Superior temporal gyrus (tissue), 1 donor: ENCODE data around the gene SLAMF1.
"Not testable (repeated sequence)": the region's sequence is repeated elsewhere in the genome, so short reads cannot be mapped to it uniquely, and the experiment has no call there.

Source experiments
- DNase-seq: peaks from one replicate; pipeline ENCODE4 v3.0.0-alpha.2; 2016; ENCODE audit errors: extremely low spot score

Gene SLAMF1

DNA sequence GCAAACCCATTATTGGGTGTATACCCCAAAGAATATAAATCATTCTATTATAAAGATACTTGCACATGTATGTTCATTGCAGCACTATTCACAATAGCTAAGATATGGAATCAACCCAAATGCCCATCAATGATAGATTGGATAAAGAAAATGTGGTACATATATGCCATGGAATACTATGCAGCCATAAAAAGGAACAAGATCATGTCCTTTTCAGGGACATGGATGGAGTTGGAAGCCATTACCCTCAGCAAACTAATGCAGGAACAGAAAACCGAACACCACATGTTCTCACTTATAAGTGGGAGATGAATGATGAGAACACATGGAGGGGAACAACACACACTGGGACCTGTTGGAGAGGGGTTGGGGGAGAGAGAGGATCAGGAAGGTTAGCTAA, 83.6 kb downstream of the SLAMF1 start:
- not testable (repeated sequence) for DNase-seq

DNA sequence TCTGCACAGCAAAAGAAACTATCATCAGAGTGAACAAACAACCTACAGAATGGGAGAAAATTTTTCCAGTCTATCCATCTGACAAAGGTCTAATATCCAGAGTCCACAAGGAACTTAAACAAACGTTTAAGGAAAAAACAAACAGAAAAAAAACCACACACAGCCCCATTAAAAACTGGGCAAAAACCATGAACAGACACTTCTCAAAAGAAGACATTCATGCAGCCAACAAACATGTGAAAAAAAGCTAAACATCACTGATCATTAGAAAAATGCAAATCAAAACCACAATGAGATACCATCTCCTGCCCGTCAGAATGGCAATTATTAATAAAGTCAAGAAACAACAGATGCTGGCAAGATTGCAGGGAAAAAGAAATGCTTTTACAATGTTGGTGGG, 84.1 kb downstream of the SLAMF1 start:
- not testable (repeated sequence) for DNase-seq

DNA sequence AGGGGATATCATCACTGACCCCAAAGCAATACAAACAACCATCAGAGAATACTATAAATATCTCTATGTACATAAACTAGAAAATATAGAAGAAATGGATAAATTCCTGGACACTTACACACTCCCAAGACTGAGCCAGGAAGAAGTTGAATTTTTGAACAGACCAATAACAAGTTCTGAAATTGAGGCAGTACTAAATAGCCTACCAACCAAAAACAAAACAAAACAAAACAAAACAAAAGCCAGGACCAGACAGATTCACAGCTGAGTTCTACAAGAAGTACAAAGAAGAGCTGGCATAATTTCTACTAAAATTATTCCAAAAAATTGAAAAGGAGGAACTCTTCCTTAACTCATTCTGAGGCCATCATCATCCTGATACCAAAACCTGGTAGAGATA, 86.0 kb downstream of the SLAMF1 start:
- DNase-seq: no peak

DNA sequence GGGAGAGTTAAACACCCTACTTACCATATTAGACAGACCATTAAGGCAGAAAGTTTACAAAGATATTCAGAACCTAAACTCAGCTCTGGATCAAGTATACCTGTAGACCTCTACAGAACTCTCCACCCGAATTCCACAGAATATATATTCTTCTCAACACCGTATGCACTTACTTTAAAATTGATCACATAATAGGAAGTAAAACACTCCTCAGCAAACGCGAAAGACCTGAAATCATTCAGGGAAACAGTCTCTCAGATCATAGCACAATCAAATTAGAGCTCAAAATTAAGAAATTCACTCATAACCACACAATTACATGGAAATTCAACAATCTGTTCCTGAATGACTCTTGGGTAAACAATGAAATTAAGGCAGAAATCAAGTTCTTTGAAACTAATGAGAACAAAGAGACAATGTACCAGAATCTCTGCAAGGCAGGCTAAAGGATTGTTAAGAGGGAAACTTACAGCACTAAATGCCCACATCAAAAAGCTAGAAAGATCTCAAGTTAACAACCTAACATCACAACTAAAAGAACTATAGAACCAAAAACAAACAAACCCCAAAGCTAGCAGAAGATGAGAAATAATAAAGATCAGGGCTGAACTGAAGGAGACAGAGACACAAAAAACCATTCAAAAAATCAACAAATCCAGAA, 86.7 kb downstream of the SLAMF1 start:
- DNase-seq: no peak

DNA sequence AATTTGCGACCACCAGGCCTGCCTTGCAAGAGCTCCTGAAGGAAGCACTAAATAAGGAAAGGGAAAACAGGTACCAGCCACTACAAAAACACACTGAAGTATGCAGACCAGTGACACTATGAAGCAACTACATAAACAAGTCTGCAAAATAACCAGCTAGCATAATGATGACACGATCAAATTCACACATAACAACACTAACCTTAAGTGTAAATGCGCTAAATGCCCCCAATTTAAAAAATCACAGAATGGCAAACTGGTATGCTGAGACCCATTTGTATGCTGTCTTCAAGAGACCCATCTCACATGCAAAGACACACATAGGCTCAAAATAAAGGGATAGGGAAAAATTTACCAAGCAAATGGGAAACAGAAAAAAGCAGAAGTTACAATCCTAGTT, 87.4 kb downstream of the SLAMF1 start:
- DNase-seq: not testable (repeated sequence)

GRCh38 chr1:160558660-160559380, 88.0 kb downstream of the SLAMF1 start:
- no peak for DNase-seq
